CD14-positive monocyte (primary cell): ENCODE results near the gene MEP1A. TPM values are rescaled to one million over a fixed set of nuclear protein-coding genes. Genes with fewer than 3 reads are reported as not detected.

Experiments
- DNase-seq, 3 donors: peaks; one replicate each; pipeline ENCODE4 v3.0.0-alpha.2; 2011 to 2022
- H2AFZ ChIP-seq: 2 replicates; pipeline ENCODE4 v1.6.0; 2012; ENCODE audit warnings: mild to moderate bottlenecking, low read depth, low read length, inconsistent platforms; ENCODE audit not compliant: insufficient read depth, poor library complexity, severe bottlenecking
- H3K27ac ChIP-seq, 2 donors: 1 replicate in 1 of 2; 2 replicates in 1 of 2; pipeline ENCODE4 v1.5.1; 2012 to 2013; ENCODE audit warnings: low read length in 2 of 2, control low read depth in 1 of 2, inconsistent platforms in 1 of 2, low read depth in 1 of 2, mild to moderate bottlenecking in 1 of 2
- H3K27me3 ChIP-seq, 2 donors: one replicate each; pipeline versions ENCODE4 v1.6.0 to v1.6.1; 2011 to 2013; ENCODE audit warnings: low read length in 2 of 2; ENCODE audit not compliant: control insufficient read depth in 2 of 2, insufficient read depth in 2 of 2
- H3K36me3 ChIP-seq, 2 donors: replicated peaks in 1 of 2; 1 replicate in 1 of 2; 2 replicates in 1 of 2; pipeline versions ENCODE4 v1.5.1 to v1.6.1; 2012 to 2013; ENCODE audit warnings: low read length in 2 of 2, control low read depth in 1 of 2, inconsistent platforms in 1 of 2, mild to moderate bottlenecking in 1 of 2; ENCODE audit not compliant: insufficient read depth in 2 of 2, control insufficient read depth in 1 of 2
- H3K4me1 ChIP-seq, 2 donors: 1 replicate in 1 of 2; 2 replicates in 1 of 2; pipeline versions ENCODE4 v1.5.1 to v1.6.1; 2012 to 2013; ENCODE audit warnings: low read length in 2 of 2, control low read depth in 1 of 2, inconsistent platforms in 1 of 2, mild to moderate bottlenecking in 1 of 2, moderate library complexity in 1 of 2; ENCODE audit not compliant: insufficient read depth in 2 of 2, control insufficient read depth in 1 of 2
- H3K4me2 ChIP-seq: replicated peaks from 2 replicates; pipeline ENCODE3; 2012; ENCODE audit warnings: low read length, moderate library complexity, mild to moderate bottlenecking; ENCODE audit not compliant: poor library complexity, severe bottlenecking; ENCODE audit errors: extremely low read depth
- H3K4me3 ChIP-seq, 3 experiments: fragments of 200-600 bp in 1 of 3; sonication (generic) in 1 of 3; replicated peaks in 1 of 3; 1 replicate in 2 of 3; 2 replicates in 1 of 3; pipeline ENCODE4 v1.5.1; 2011 to 2013; ENCODE audit warnings: low read length in 3 of 3, mild to moderate bottlenecking in 3 of 3, control low read depth in 2 of 3, low read depth in 2 of 3, inconsistent platforms in 1 of 3, moderate library complexity in 1 of 3
- H3K79me2 ChIP-seq: 2 replicates; pipeline ENCODE4 v1.6.0; 2012; ENCODE audit warnings: mild to moderate bottlenecking, control low read depth, inconsistent platforms, low read length, moderate library complexity; ENCODE audit not compliant: insufficient read depth
- H3K9ac ChIP-seq: 2 replicates; pipeline ENCODE4 v1.6.0; 2017; ENCODE audit warnings: low read length, mild to moderate bottlenecking; ENCODE audit not compliant: insufficient read depth, poor library complexity, severe bottlenecking
- H3K9me3 ChIP-seq, 2 donors: replicated peaks in 1 of 2; 1 replicate in 1 of 2; 2 replicates in 1 of 2; pipeline versions ENCODE4 v1.5.1 to v1.6.1; 2012 to 2013; ENCODE audit warnings: low read length in 2 of 2, control low read depth in 1 of 2; ENCODE audit not compliant: control insufficient read depth in 1 of 2, insufficient read depth in 1 of 2
- H4K20me1 ChIP-seq: 2 replicates; pipeline ENCODE4 v1.6.0; 2012; ENCODE audit warnings: mild to moderate bottlenecking, low read length, control low read depth, moderate library complexity; ENCODE audit not compliant: insufficient read depth
- H3K27ac Mint-ChIP-seq, 7 donors: one replicate each; pipeline ENCODE4 v1.8.0; 2020; ENCODE audit warnings: mild to moderate bottlenecking in 7 of 7, mixed read lengths in 7 of 7, moderate library complexity in 6 of 7, inconsistent platforms in 2 of 7
- H3K27me3 Mint-ChIP-seq, 3 donors: one replicate each; pipeline ENCODE4 v1.8.0; 2021 to 2022; ENCODE audit warnings: low read depth in 3 of 3, mild to moderate bottlenecking in 3 of 3, mixed read lengths in 3 of 3, moderate library complexity in 3 of 3, inconsistent platforms in 1 of 3
- H3K36me3 Mint-ChIP-seq, 2 donors: one replicate each; pipeline ENCODE4 v1.8.0; 2020; ENCODE audit warnings: mixed read lengths in 2 of 2, inconsistent platforms in 1 of 2, mild to moderate bottlenecking in 1 of 2
- H3K4me1 Mint-ChIP-seq: one replicate; pipeline ENCODE4 v1.8.0; 2020; ENCODE audit warnings: mild to moderate bottlenecking, mixed read lengths
- H3K4me3 Mint-ChIP-seq, 2 donors: one replicate each; pipeline ENCODE4 v1.8.0; 2020; ENCODE audit warnings: mild to moderate bottlenecking in 2 of 2, mixed read lengths in 2 of 2, moderate library complexity in 1 of 2
- H3K9me3 Mint-ChIP-seq, 7 donors: one replicate each; pipeline ENCODE4 v1.8.0; 2020 to 2022; ENCODE audit warnings: mixed read lengths in 7 of 7, mild to moderate bottlenecking in 6 of 7, moderate library complexity in 6 of 7, inconsistent platforms in 2 of 7
- CTCF ChIP-seq: fragments of 200-600 bp; IDR thresholded peaks from one replicate; pipeline ENCODE4 v1.8.0; 2022; ENCODE audit warnings: antibody characterized with exemption, mild to moderate bottlenecking
- whole genome bisulfite sequencing: methylation state at CpG from one replicate; pipeline ENCODE4 v1.1.5; 2013; ENCODE audit warnings: missing lambda C conversion rate; ENCODE audit not compliant: insufficient coverage; 5-methylcytosine and 5-hydroxymethylcytosine counted together
- intact Hi-C, 2 donors: fragments of 100-400 bp; cut with micrococcal nuclease; formaldehyde crosslinking; loops; one replicate each; pipeline versions ENCODE4 v1.15.0 to v1.15.1; 2023
- polyA plus RNA-seq, 3 donors: library from polyadenylated mRNA; depleted of rRNA in 1 of 3; unstranded in 2 of 3; stranded (reverse) in 1 of 3; fragments of 300-500 nt in 2 of 3; fragments of >200 nt in 1 of 3; fragmentation: Illumina TruSeq in 2 of 3; gene quantifications; 1 replicate in 2 of 3; 2 replicates in 1 of 3; pipeline ENCODE4 v1.2.3, GENCODE V29; 2012 to 2021

Gene MEP1A
- polyA plus RNA-seq, 3 donors = 0.05 to 0.10 (median 0.07) TPM

- no peaks in the 10 kb centered on the region for H3K36me3 ChIP-seq
- no peaks in the 10 kb centered on the region for H4K20me1 ChIP-seq
- no CpG with 5 or more reads among the region's 5 CpGs for WGBS
- peaks cover 42 to 52% of the 10 kb centered on the region in 2 donors for H3K4me1 ChIP-seq
- H3K9me3 ChIP-seq = no peaks in the 10 kb centered on the region
- no peaks in the 10 kb centered on the region for H3K79me2 ChIP-seq
- Mint-ChIP-seq H3K27ac (peak overlapping the region in 1 of 7 donors; percentile 67), H3K4me1 (peaks cover 51% of the 10 kb centered on the region), H3K4me3 (no peak overlapping the region), H3K36me3 (peaks cover 3 to 4% of the 10 kb centered on the region in 2 donors), H3K9me3 (peaks cover 0 to 3% (median 0%) of the 10 kb centered on the region in 7 donors), H3K27me3 (peaks cover 0 to 2% (median 0%) of the 10 kb centered on the region in 3 donors)
- H3K4me3 ChIP-seq = no peak overlapping the region
- no peaks in the 10 kb centered on the region for H3K27me3 ChIP-seq
- TF ChIP-seq CTCF = no peak
- no peak overlapping the region for H3K9ac ChIP-seq
- no peak for DNase-seq
- no peak overlapping the region for H2AFZ ChIP-seq
- H3K4me2 ChIP-seq = no peak overlapping the region
- H3K27ac ChIP-seq = no peak overlapping the region
- intact Hi-C loops = no loop called here
Measured at GRCh38 chr6:46776070-46776712, 17.0 kb upstream of the MEP1A start.

GRCh38 chr6:46777476-46778346 lies 15.5 kb upstream of the MEP1A start:
- H3K79me2 ChIP-seq = no peaks in the 10 kb centered on the region
- H3K27ac Mint-ChIP-seq = no peak overlapping the region
- H3K4me3 Mint-ChIP-seq = no peak overlapping the region
- H3K27me3 Mint-ChIP-seq = peaks cover 0 to 2% (median 0%) of the 10 kb centered on the region in 3 donors
- 100% methylated on average over 8 of the region's 12 CpGs for WGBS
- intact Hi-C loops = no loop called here
- no peaks in the 10 kb centered on the region for H3K9me3 ChIP-seq
- peaks cover 0 to 3% (median 0%) of the 10 kb centered on the region in 7 donors for H3K9me3 Mint-ChIP-seq
- H3K36me3 Mint-ChIP-seq = peaks cover 3 to 4% of the 10 kb centered on the region in 2 donors
- H3K4me2 ChIP-seq = no peak overlapping the region
- H4K20me1 ChIP-seq = no peaks in the 10 kb centered on the region
- DNase-seq = no peak
- TF ChIP-seq CTCF = no peak
- no peak overlapping the region for H3K27ac ChIP-seq
- peaks cover 28 to 37% of the 10 kb centered on the region in 2 donors for H3K4me1 ChIP-seq
- no peak overlapping the region for H3K9ac ChIP-seq
- H3K36me3 ChIP-seq = no peaks in the 10 kb centered on the region
- no peaks in the 10 kb centered on the region for H3K27me3 ChIP-seq
- H3K4me1 Mint-ChIP-seq = peaks cover 35% of the 10 kb centered on the region
- H3K4me3 ChIP-seq = no peak overlapping the region
- no peak overlapping the region for H2AFZ ChIP-seq
